ENCODE data around the gene TMEM130.
A peak's percentile ranks its signal among the peaks of the same experiment; 100 is the strongest.
"Not testable (repeated sequence)": the region's sequence is repeated elsewhere in the genome, so short reads cannot be mapped to it uniquely, and the experiment has no call there.

TMEM130 gene

DNA sequence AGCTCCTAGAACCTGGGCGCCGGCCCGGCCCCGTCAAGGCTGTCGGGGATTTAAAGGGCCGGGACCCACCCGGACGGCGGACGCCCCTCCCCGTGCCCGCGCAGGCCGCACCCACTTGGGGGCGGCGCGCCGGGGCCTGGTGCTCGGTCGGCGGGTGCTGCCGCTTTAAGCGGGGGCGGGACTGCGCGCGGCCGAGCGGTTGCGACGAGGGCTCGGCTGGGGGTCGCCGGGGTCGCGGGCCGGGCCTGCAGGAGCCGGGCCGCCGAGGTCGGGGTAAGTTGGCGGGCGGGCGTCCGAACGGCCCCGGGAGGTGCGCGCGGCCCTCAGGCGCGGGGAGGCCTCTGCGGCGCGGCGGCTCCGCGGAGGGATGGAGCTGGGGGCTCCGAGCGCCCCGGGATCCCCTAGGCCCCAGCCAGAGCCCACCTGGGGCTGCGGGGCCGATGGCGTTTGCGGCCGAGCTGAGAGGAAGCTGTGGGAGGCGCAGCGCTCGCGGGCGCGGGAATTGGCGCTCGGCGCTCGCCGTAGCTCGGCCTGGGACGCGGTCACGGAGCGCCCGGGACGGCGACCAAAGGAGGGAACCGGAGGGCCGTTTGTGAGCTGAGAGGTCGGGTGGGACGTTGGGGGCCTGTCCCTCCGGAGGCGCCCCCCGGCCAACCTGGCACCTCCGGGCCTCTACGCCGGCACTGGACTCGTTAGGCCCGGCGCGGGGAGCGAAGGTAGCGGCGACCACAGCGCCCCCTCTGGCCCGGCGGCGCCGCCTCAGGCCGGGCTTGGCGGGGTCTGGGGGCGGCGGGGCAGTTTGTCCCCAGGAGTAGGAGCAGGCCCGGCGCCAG lies 8.8 kb upstream of the TMEM130 start, which contains the start of gene TRRAP:
Gene TRRAP (plus strand): TSS at position 168 of the 833 bp plus-strand sequence. CDS start 2,619 bp downstream, outside the sequence.
- Histone ChIP-seq H3K36me3 (ENCODE audit: control insufficient read depth in 5 of 5, insufficient read depth in 5 of 5, low read length in 5 of 5) (peaks cover 7 to 22% (median 21%) of the 10 kb centered on the region in 5 donors), H3K27ac (ENCODE audit: low read depth, low read length) (peak within 1 kb of the TSS; percentile 70), H3K9me3 (ENCODE audit: control insufficient read depth in 5 of 5, low read length in 5 of 5) (no peaks in the 10 kb centered on the region), H3K4me1 (ENCODE audit: control insufficient read depth in 5 of 5, insufficient read depth in 5 of 5, low read length in 5 of 5) (peaks cover 4 to 21% (median 17%) of the 10 kb centered on the region in 5 donors), H3K9ac (ENCODE audit: low read length in 5 of 5) (peak within 1 kb of the TSS; percentile 84 to 100 (median 96)), H3K4me3 (ENCODE audit: low read depth in 1 of 5, low read length in 5 of 5) (peak within 1 kb of the TSS; percentile 82 to 95 (median 90)), H3K27me3 (ENCODE audit: control insufficient read depth in 5 of 5, insufficient read depth in 4 of 5, low read length in 5 of 5) (peaks cover 0 to 3% (median 0%) of the 10 kb centered on the region in 5 donors)

DNA sequence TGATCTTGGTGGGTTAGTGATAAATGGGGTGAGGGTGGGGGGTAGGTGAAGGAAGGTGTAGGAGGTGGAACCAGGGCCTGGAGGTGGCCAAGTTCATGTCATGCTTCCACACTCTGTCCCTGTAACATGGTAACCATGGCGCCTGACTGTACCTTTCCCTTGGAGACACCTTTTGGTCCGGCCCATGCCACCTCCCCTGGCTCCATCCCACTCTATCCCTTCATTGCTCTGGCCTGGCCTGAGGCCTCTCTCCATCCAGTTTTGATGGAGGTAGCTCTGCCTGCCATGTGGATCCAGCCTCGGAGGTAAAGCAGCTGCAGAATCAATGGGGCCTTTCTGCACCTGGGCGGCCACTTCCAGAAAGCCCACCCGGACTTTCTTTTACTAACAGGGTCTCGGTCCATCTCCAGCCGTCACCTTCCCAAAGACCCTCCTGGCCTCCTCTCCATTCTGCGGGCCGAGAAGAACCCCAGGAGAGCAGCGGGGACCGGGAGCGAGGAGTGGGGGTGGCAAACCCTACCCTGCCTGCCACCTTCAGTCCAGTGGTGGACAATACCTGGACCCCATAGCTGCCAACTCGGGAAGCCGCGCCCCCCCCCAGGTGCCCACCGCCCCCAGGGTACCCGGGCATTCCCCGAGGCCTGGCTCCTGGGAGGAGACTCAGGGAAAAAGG lies 8.0 kb upstream of the TMEM130 start:
- H3K9me3 ChIP-seq (ENCODE audit: control insufficient read depth in 5 of 5, low read length in 5 of 5) = no peaks in the 10 kb centered on the region
- H3K27ac ChIP-seq (ENCODE audit: low read depth, low read length) = no peak overlapping the region
- peaks cover 4 to 21% (median 17%) of the 10 kb centered on the region in 5 donors for H3K4me1 ChIP-seq (ENCODE audit: control insufficient read depth in 5 of 5, insufficient read depth in 5 of 5, low read length in 5 of 5)
- peak overlapping the region; percentile 75 to 95 (median 90) for H3K4me3 ChIP-seq (ENCODE audit: low read depth in 1 of 5, low read length in 5 of 5)
- H3K36me3 ChIP-seq (ENCODE audit: control insufficient read depth in 5 of 5, insufficient read depth in 5 of 5, low read length in 5 of 5) = peaks cover 7 to 15% (median 15%) of the 10 kb centered on the region in 5 donors
- H3K27me3 ChIP-seq (ENCODE audit: control insufficient read depth in 5 of 5, insufficient read depth in 4 of 5, low read length in 5 of 5) = peaks cover 0 to 3% (median 0%) of the 10 kb centered on the region in 5 donors
- H3K9ac ChIP-seq (ENCODE audit: low read length in 5 of 5) = peak overlapping the region in 4 of 5 donors; percentile 70 to 100 (median 88)

DNA sequence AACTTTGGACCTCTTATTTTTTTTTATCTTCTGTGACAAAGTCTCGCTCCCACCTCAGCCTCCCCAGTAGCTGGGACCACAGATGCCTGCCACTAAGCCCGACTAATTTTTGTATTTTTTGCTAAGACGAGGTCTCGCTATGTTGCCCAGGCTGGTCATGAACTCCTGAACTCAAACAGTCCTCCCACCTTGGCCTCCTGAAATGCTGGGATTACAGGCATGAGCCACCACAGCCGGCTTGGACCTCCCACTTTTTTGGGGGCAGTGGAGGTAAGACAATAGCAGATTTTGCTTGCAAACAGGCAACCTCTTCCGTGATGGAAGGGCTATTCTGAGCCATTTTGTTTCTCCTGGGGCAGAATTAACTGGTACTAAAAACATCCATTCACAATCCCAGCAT lies 7.3 kb upstream of the TMEM130 start:
- Histone ChIP-seq H3K4me3 (ENCODE audit: low read depth in 1 of 5, low read length in 5 of 5) (no peak overlapping the region), H3K27me3 (ENCODE audit: control insufficient read depth in 5 of 5, insufficient read depth in 4 of 5, low read length in 5 of 5) (peaks cover 0 to 3% (median 0%) of the 10 kb centered on the region in 5 donors), H3K9me3 (ENCODE audit: control insufficient read depth in 5 of 5, low read length in 5 of 5) (no peaks in the 10 kb centered on the region), H3K4me1 (ENCODE audit: control insufficient read depth in 5 of 5, insufficient read depth in 5 of 5, low read length in 5 of 5) (peaks cover 4 to 21% (median 17%) of the 10 kb centered on the region in 5 donors), H3K27ac (ENCODE audit: low read depth, low read length) (no peak overlapping the region), H3K36me3 (ENCODE audit: control insufficient read depth in 5 of 5, insufficient read depth in 5 of 5, low read length in 5 of 5) (peaks cover 6 to 8% (median 8%) of the 10 kb centered on the region in 5 donors), H3K9ac (ENCODE audit: low read length in 5 of 5) (no peak overlapping the region)

DNA sequence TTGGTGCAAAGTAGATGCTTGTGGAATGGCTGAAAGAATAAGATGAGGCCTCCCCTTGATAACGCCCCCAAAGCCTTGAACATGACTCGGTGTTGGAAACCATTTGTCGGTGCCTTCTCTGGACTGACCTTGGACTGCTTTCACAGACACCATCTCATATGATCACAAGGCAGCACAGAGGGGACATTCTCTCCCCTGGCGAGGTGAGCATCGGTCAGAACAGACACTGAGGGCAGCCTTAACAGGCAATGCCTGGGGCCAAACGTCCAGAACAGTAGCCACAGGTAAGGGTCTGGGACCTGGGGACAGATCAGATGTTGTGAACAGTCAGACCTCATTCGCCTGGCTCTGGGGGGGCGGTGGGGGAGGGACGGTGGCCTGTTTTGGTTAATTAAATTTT lies 5.7 kb upstream of the TMEM130 start:
- Histone ChIP-seq H3K4me3 (ENCODE audit: low read depth in 1 of 5, low read length in 5 of 5) (no peak overlapping the region), H3K27ac (ENCODE audit: low read depth, low read length) (no peak overlapping the region), H3K4me1 (ENCODE audit: control insufficient read depth in 5 of 5, insufficient read depth in 5 of 5, low read length in 5 of 5) (peaks cover 4 to 22% (median 18%) of the 10 kb centered on the region in 5 donors), H3K9me3 (ENCODE audit: control insufficient read depth in 5 of 5, low read length in 5 of 5) (no peaks in the 10 kb centered on the region), H3K36me3 (ENCODE audit: control insufficient read depth in 5 of 5, insufficient read depth in 5 of 5, low read length in 5 of 5) (no peaks in the 10 kb centered on the region), H3K27me3 (ENCODE audit: control insufficient read depth in 5 of 5, insufficient read depth in 4 of 5, low read length in 5 of 5) (peaks cover 6 to 10% (median 9%) of the 10 kb centered on the region in 5 donors), H3K9ac (ENCODE audit: low read length in 5 of 5) (no peak overlapping the region)

DNA sequence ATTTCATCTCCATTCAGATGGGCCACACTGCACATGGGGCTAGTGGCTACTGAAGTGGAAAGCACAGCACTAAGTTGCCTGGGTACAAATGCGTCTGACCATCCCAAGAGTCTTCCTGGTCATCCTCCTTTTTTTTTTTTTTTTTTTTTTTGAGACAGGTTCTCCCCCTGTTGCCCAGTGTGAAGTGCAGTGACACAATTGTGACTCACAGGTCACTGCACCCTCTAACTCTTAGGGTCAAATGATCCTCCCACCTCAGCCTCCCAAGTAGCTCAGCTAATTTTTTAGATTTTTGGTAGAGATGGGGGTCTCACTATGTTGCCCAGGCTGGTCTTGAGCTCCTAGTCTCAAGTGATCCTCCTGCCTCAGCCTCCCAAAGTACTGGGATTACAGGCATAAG lies 5.1 kb upstream of the TMEM130 start:
- H3K9me3 ChIP-seq (ENCODE audit: control insufficient read depth in 5 of 5, low read length in 5 of 5) = no peaks in the 10 kb centered on the region

DNA sequence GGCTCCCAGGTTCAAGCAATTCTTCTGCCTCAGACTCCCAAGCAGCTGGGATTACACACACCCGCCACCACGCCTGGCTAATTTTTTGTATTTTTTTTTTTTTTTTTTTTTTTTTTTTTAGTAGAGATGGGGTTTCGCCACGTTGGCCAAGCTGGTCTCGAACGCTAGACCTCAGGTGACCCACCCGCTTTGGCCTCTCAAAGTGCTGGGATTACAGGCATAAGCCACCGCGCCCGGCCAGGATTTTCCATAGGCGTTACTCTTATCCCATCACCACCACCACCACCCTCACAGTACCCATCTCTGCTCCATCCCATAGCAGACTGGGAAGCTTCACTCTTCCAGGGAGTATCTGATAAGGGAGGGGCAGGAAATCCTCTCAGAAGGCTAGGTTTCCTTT lies 3.8 kb upstream of the TMEM130 start:
- not testable (repeated sequence) for H3K9ac ChIP-seq (ENCODE audit: low read length in 5 of 5)
- peaks cover 0 to 21% (median 14%) of the 10 kb centered on the region in 5 donors for H3K4me1 ChIP-seq (ENCODE audit: control insufficient read depth in 5 of 5, insufficient read depth in 5 of 5, low read length in 5 of 5)
- peaks cover 13 to 20% (median 16%) of the 10 kb centered on the region in 5 donors for H3K27me3 ChIP-seq (ENCODE audit: control insufficient read depth in 5 of 5, insufficient read depth in 4 of 5, low read length in 5 of 5)

More for the DNA sequence above, 5.1 kb upstream of the TMEM130 start:
- Histone ChIP-seq H3K4me3 (ENCODE audit: low read depth in 1 of 5, low read length in 5 of 5) (no peak overlapping the region), H3K27me3 (ENCODE audit: control insufficient read depth in 5 of 5, insufficient read depth in 4 of 5, low read length in 5 of 5) (peaks cover 6 to 10% (median 9%) of the 10 kb centered on the region in 5 donors), H3K9ac (ENCODE audit: low read length in 5 of 5) (no peak overlapping the region), H3K4me1 (ENCODE audit: control insufficient read depth in 5 of 5, insufficient read depth in 5 of 5, low read length in 5 of 5) (peaks cover 4 to 22% (median 19%) of the 10 kb centered on the region in 5 donors), H3K36me3 (ENCODE audit: control insufficient read depth in 5 of 5, insufficient read depth in 5 of 5, low read length in 5 of 5) (no peaks in the 10 kb centered on the region), H3K27ac (ENCODE audit: low read depth, low read length) (no peak overlapping the region)

DNA sequence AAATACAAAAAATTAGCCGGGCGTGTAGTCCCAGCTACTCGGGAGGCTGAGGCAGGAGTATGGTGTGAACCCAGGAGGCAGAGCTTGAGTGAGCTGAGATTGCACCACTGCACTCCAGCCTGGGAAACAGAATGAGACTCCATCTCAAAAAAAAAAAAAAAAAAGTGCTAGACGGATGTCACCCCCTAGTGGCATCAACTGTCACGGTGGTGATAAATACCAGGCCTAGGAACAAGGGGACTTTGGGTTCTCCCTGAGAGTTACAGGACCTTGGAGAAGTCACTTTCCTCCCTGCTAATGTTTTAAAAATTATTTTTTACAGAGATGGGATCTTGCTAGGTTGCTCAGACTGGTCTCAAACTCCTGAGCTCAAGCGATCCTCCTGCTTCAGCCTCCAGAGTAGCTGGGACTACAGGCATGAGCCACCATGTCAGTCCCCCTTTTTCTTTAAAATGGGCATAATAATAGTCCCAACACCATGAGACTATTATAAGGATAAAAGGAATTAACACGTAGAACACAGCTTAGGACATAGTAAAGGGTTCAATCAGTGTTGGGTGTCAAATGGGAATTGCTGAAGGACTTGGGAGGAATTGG lies 2.6 kb upstream of the TMEM130 start:
- Histone ChIP-seq H3K9me3 (ENCODE audit: control insufficient read depth in 5 of 5, low read length in 5 of 5) (no peaks in the 10 kb centered on the region), H3K27me3 (ENCODE audit: control insufficient read depth in 5 of 5, insufficient read depth in 4 of 5, low read length in 5 of 5) (peaks cover 13 to 24% (median 16%) of the 10 kb centered on the region in 5 donors), H3K4me3 (ENCODE audit: low read depth in 1 of 5, low read length in 5 of 5) (no peak overlapping the region), H3K36me3 (ENCODE audit: control insufficient read depth in 5 of 5, insufficient read depth in 5 of 5, low read length in 5 of 5) (no peaks in the 10 kb centered on the region), H3K9ac (ENCODE audit: low read length in 5 of 5) (no peak overlapping the region), H3K27ac (ENCODE audit: low read depth, low read length) (no peak overlapping the region), H3K4me1 (ENCODE audit: control insufficient read depth in 5 of 5, insufficient read depth in 5 of 5, low read length in 5 of 5) (peaks cover 0 to 15% (median 8%) of the 10 kb centered on the region in 5 donors)

More for the DNA sequence above, 3.8 kb upstream of the TMEM130 start:
- H3K36me3 ChIP-seq (ENCODE audit: control insufficient read depth in 5 of 5, insufficient read depth in 5 of 5, low read length in 5 of 5); H3K27ac ChIP-seq (ENCODE audit: low read depth, low read length); H3K4me3 ChIP-seq (ENCODE audit: low read depth in 1 of 5, low read length in 5 of 5); H3K9me3 ChIP-seq (ENCODE audit: control insufficient read depth in 5 of 5, low read length in 5 of 5): not testable (repeated sequence)

DNA sequence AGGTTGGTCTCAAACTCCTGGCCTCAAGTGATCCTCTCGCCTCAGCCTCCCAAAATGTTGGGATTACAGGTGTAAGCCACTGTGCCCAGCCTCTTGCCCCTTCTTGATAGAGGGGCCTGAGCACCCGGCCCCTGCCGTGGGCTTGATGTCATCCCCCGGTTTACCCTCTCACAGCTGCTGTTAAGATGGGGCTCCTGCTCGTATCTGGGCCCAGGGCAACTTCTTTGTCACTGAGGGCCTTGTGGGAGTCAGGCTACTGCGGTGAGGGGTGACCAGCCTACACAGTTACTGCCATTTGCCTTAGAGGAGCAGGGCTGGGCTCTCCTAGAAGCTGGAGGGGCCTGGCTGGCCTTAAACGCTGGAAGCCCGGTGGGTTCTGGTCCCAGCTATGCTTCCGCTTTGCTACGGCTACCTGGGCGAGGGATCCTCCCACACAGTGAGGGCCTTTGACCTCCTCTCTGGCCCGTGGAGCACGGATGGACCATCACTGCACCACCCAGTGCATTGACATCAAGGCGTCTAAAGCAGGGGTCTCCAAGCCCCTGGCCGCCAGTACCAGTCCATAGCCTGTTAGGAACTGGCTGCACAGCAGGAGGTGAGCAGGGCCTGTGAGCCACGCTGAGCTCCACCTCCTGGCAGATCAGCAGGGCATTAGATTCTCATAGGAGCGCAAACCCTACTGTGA lies 1.1 kb upstream of the TMEM130 start:
- Histone ChIP-seq H3K9ac (ENCODE audit: low read length in 5 of 5) (no peak overlapping the region), H3K36me3 (ENCODE audit: control insufficient read depth in 5 of 5, insufficient read depth in 5 of 5, low read length in 5 of 5) (no peaks in the 10 kb centered on the region), H3K4me3 (ENCODE audit: low read depth in 1 of 5, low read length in 5 of 5) (no peak overlapping the region), H3K4me1 (ENCODE audit: control insufficient read depth in 5 of 5, insufficient read depth in 5 of 5, low read length in 5 of 5) (peaks cover 0 to 15% (median 8%) of the 10 kb centered on the region in 5 donors), H3K27ac (ENCODE audit: low read depth, low read length) (no peak overlapping the region), H3K9me3 (ENCODE audit: control insufficient read depth in 5 of 5, low read length in 5 of 5) (no peaks in the 10 kb centered on the region), H3K27me3 (ENCODE audit: control insufficient read depth in 5 of 5, insufficient read depth in 4 of 5, low read length in 5 of 5) (peaks cover 13 to 24% (median 16%) of the 10 kb centered on the region in 5 donors)

DNA sequence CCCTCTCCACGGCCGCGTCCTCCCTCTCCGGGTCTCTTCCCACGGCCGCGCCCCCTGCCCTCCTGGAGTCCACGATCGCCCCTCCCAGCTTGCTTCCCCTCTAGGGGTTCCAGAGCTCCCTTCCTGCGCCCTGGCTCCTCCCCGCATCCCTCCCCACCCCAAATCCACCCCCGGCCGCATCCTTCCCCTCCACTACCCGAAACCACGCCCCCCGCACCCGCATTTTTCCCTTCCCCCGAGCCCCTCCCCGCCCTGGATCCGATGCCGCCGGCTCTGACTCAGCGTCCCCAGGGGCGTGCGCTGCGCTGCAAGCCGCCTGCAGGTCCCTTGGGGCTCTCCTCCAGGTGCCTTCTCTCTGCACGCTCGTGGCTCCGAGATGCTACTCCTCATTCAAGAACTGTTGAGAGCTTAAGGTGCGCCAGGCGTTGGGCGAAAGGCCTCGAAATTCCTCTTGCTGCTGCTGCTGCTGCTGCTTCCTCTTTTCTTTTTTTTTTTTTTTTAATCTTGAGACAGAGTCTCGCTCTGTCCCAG lies 372 bp upstream of the TMEM130 start:
- H3K9ac ChIP-seq (ENCODE audit: low read length in 5 of 5) = no peak overlapping the region
- H3K4me1 ChIP-seq (ENCODE audit: control insufficient read depth in 5 of 5, insufficient read depth in 5 of 5, low read length in 5 of 5) = peaks cover 0 to 15% (median 8%) of the 10 kb centered on the region in 5 donors
- H3K9me3 ChIP-seq (ENCODE audit: control insufficient read depth in 5 of 5, low read length in 5 of 5) = no peaks in the 10 kb centered on the region
- no peak overlapping the region for H3K27ac ChIP-seq (ENCODE audit: low read depth, low read length)
- peaks cover 13 to 24% (median 16%) of the 10 kb centered on the region in 5 donors for H3K27me3 ChIP-seq (ENCODE audit: control insufficient read depth in 5 of 5, insufficient read depth in 4 of 5, low read length in 5 of 5)
- peak overlapping the region in 2 of 5 donors; percentile 22 to 45 for H3K4me3 ChIP-seq (ENCODE audit: low read depth in 1 of 5, low read length in 5 of 5)
- no peaks in the 10 kb centered on the region for H3K36me3 ChIP-seq (ENCODE audit: control insufficient read depth in 5 of 5, insufficient read depth in 5 of 5, low read length in 5 of 5)

Data from subcutaneous abdominal adipose tissue (tissue), 5 donors.